Measurements from ENCODE around the gene FSIP2. TPM values are rescaled to one million over a fixed set of nuclear protein-coding genes. Genes with fewer than 3 reads are reported as not detected.

Gene FSIP2
- total RNA-seq, 4 donors from 2014 or later = 1.5 to 4.2 (median 2.3) TPM

GRCh38 chr2:185736210-185736609 is 2.4 kb upstream of the FSIP2 start:
- Histone ChIP-seq H3K27ac (no peak overlapping the region), H3K9me3 (no peaks in the 10 kb centered on the region), H3K36me3 (no peaks in the 10 kb centered on the region), H3K27me3 (no peaks in the 10 kb centered on the region), H3K4me3 (replicated peaks in 1 of 3) (no peak overlapping the region), H3K4me1 (no peaks in the 10 kb centered on the region)
- TF ChIP-seq, protein P1, sequence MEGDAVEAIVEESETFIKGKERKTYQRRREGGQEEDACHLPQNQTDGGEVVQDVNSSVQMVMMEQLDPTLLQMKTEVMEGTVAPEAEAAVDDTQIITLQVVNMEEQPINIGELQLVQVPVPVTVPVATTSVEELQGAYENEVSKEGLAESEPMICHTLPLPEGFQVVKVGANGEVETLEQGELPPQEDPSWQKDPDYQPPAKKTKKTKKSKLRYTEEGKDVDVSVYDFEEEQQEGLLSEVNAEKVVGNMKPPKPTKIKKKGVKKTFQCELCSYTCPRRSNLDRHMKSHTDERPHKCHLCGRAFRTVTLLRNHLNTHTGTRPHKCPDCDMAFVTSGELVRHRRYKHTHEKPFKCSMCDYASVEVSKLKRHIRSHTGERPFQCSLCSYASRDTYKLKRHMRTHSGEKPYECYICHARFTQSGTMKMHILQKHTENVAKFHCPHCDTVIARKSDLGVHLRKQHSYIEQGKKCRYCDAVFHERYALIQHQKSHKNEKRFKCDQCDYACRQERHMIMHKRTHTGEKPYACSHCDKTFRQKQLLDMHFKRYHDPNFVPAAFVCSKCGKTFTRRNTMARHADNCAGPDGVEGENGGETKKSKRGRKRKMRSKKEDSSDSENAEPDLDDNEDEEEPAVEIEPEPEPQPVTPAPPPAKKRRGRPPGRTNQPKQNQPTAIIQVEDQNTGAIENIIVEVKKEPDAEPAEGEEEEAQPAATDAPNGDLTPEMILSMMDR (IDR thresholded peaks at IDR 0.05) = no peak
- no peak for TF ChIP-seq POLR2A (IDR thresholded peaks at IDR 0.05)
- no peak for DNase-seq
- intact Hi-C loops (cut with DNase I) = no loop called here
- WGBS, 2 donors = 74 to 86% methylated on average over 2 of the region's 2 CpGs

DNA sequence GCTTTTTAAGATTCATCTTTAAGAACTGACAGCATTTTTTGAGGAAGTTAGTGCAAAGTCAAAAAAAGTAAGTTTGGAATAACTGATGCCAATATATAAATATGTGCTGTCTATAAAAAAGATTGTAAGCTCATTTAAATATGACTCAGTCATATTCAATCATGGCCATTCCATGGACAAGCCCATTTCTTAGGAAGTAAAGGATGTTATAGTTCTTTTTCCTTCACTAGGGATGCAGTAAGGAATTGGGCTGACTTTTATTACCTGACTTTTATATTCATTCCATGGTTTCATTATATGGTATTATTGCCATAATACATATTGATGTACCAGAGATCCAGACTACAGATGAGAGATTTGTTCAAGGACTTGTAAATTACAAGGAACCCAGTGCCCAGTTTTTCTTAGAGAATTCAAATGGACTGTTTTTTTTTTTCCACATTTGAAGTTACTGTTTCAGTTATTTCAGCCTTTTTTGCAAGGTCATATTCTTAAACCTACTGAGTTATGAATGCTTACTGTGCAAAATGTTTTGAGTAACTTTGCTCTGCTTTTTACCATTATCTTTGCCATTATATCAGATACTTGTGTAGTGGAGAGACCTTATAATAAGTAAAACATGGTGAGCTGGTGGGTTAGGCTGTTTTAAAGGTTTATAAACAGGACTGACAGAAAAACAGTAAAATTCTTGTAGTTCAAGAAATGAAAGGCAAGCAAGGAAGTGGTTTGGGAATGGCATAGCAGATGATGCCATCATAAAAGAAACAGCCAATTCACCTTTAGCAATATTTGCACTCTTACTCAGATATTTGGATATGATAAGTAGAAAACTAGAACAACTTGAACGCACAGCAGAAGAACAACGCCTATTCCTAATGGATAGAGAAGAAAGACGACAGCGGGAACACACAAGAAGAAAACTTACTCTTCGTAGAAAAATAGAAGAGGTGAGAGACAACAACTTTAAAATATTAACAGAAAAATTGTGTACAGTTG is 7.6 kb downstream of the FSIP2 start:
- no peak overlapping the region for H3K27ac ChIP-seq
- DNase-seq = no peak
- intact Hi-C loops (cut with DNase I) = no loop called here
- no peaks in the 10 kb centered on the region for H3K4me1 ChIP-seq
- TF ChIP-seq, protein P1 (IDR thresholded peaks at IDR 0.05) = no peak
- no peak for TF ChIP-seq POLR2A (IDR thresholded peaks at IDR 0.05)
- no peak overlapping the region for H3K4me3 ChIP-seq (replicated peaks in 1 of 3)
- no peaks in the 10 kb centered on the region for H3K27me3 ChIP-seq
- H3K36me3 ChIP-seq = no peaks in the 10 kb centered on the region
- 92% methylated on average over 5 of the region's 5 CpGs for WGBS, 2 donors
- H3K9me3 ChIP-seq = no peaks in the 10 kb centered on the region

DNA sequence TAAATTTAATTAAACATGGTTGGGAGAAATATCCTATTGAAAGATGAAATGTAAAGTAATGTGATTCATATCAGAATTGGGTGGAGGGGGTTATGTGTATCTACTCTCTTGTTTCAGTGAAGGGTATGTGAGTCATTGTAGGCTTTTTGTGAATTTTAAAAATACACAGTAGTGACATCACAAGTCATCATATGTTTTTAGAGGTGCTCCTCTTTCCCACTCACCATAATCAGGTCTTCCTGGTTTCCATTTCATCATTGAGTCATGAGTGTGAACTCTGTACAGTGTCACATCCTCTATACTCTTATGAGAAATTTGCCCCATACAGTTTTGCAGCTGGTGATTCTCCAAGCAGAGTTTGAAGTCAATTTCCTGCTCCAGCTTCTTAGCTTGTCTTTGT is 18.8 kb downstream of the FSIP2 start:
- no peaks in the 10 kb centered on the region for H3K9me3 ChIP-seq
- no peak overlapping the region for H3K4me3 ChIP-seq (replicated peaks in 1 of 3)
- no peaks in the 10 kb centered on the region for H3K4me1 ChIP-seq
- no peak for DNase-seq
- no peaks in the 10 kb centered on the region for H3K27me3 ChIP-seq
- no peak for TF ChIP-seq POLR2A (IDR thresholded peaks at IDR 0.05)
- TF ChIP-seq, protein P1 (IDR thresholded peaks at IDR 0.05) = no peak
- H3K36me3 ChIP-seq = no peaks in the 10 kb centered on the region
- intact Hi-C loops (cut with DNase I) = no loop called here
- H3K27ac ChIP-seq = no peak overlapping the region

- no peak overlapping the region for H3K27ac ChIP-seq
- TF ChIP-seq, protein P1 (IDR thresholded peaks at IDR 0.05) = no peak
- TF ChIP-seq POLR2A (IDR thresholded peaks at IDR 0.05) = no peak
- H3K4me1 ChIP-seq = no peaks in the 10 kb centered on the region
- no peaks in the 10 kb centered on the region for H3K9me3 ChIP-seq
- no peaks in the 10 kb centered on the region for H3K36me3 ChIP-seq
- no peaks in the 10 kb centered on the region for H3K27me3 ChIP-seq
- no peak overlapping the region for H3K4me3 ChIP-seq (replicated peaks in 1 of 3)
- DNase-seq = no peak
- intact Hi-C loops (cut with DNase I) = no loop called here
These were observed 32.8 kb downstream of the FSIP2 start for GRCh38 chr2:185771396-185771795.

GRCh38 chr2:185780890-185781289 is 42.3 kb downstream of the FSIP2 start:
- Histone ChIP-seq H3K27ac (no peak overlapping the region), H3K36me3 (no peaks in the 10 kb centered on the region), H3K9me3 (no peaks in the 10 kb centered on the region), H3K4me1 (no peaks in the 10 kb centered on the region), H3K4me3 (replicated peaks in 1 of 3) (no peak overlapping the region), H3K27me3 (no peaks in the 10 kb centered on the region)
- TF ChIP-seq, protein P1 (IDR thresholded peaks at IDR 0.05) = no peak
- TF ChIP-seq POLR2A (IDR thresholded peaks at IDR 0.05) = no peak
- DNase-seq = no peak
- 79 to 81% methylated on average over 2 of the region's 2 CpGs for WGBS, 2 donors
- intact Hi-C loops (cut with DNase I) = no loop called here
